AG04449 (cell line): ENCODE data around the gene SDF4.

Experiments used
- CTCF ChIA-PET: fragments of 350-600 bp; formaldehyde crosslinking; extraction: SDS; loops from one replicate; lab custom pipeline; 2021; ENCODE audit warnings: antibody characterized with exemption; lab: Yijun Ruan, JAX
- POLR2A ChIA-PET: fragments of 400-600, 350-600 bp; formaldehyde crosslinking; extraction: SDS; loops from one replicate; lab custom pipeline; 2020; ENCODE audit warnings: antibody characterized with exemption, inconsistent platforms; lab: Yijun Ruan, JAX
- DNase-seq: peaks from one replicate; pipeline ENCODE4 v3.0.0-alpha.2; 2010; ENCODE audit warnings: low read depth, low spot score
- H3K4me3 ChIP-seq: 2 replicates; pipeline ENCODE4 v1.5.1; 2011; ENCODE audit warnings: low read depth, mild to moderate bottlenecking, control low read depth, low read length
- TF ChIP-seq, protein P1 (sequence below): IDR thresholded peaks from one replicate; pipeline ENCODE4 v1.5.1; 2011; ENCODE audit warnings: mild to moderate bottlenecking, moderate library complexity, low read length, control low read depth, inconsistent platforms; ENCODE audit not compliant: insufficient read depth; ENCODE audit errors: missing control alignments

The SDF4 gene

DNA sequence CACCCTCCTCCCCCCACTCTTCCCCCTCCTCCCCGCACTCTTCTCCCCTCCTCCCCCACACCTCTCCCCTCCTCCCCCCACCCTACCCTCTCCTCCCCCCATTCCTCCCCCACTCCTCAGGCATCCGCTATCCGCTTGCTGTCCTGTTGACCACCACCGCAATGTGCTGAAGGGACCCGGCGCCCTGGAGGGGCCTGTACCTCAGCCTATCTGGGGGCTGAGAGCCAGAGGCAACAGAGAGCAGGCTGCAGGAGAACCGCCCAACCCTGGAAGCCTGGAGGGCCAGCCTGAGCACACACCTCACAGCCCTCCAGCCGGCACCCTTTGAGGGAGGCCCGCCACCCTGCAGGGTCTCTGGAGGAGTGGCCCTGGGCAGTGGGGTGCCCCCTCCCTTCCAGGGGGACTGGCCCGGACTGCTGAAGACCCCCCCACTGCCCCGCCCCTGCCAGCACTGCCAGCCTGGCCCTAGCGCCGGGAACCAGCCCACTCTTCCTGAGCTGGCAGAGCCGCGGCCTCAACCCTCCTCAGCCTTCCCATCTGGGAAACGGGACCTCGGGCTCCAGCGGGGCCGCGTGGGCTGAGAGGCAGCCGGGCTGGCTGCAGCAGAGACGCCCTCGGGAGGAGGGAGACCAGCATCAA is 13.5 kb upstream of the SDF4 start:
- DNase-seq = no peak
- ChIA-PET CTCF (no interaction called here), POLR2A (no interaction called here)
- H3K4me3 ChIP-seq = no peak overlapping the region
- TF ChIP-seq, protein P1, sequence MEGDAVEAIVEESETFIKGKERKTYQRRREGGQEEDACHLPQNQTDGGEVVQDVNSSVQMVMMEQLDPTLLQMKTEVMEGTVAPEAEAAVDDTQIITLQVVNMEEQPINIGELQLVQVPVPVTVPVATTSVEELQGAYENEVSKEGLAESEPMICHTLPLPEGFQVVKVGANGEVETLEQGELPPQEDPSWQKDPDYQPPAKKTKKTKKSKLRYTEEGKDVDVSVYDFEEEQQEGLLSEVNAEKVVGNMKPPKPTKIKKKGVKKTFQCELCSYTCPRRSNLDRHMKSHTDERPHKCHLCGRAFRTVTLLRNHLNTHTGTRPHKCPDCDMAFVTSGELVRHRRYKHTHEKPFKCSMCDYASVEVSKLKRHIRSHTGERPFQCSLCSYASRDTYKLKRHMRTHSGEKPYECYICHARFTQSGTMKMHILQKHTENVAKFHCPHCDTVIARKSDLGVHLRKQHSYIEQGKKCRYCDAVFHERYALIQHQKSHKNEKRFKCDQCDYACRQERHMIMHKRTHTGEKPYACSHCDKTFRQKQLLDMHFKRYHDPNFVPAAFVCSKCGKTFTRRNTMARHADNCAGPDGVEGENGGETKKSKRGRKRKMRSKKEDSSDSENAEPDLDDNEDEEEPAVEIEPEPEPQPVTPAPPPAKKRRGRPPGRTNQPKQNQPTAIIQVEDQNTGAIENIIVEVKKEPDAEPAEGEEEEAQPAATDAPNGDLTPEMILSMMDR = no peak

- TF ChIP-seq, protein P1 = no peak
- POLR2A ChIA-PET = no interaction called here
Measured at GRCh38 chr1:1244192-1244811, 12.5 kb upstream of the SDF4 start.

GRCh38 chr1:1243807-1244191 is 12.0 kb upstream of the SDF4 start:
- no peak overlapping the region for H3K4me3 ChIP-seq
- TF ChIP-seq, protein P1 = no peak
- no peak for DNase-seq
- CTCF ChIA-PET = interaction anchor here (1.4 kb wide), 1 partner anchor 122 kb away, joined by 5 read pairs; no protein-coding TSS in a partner anchor
- POLR2A ChIA-PET = no interaction called here

More at GRCh38 chr1:1244192-1244811, 12.5 kb upstream of the SDF4 start:
- no peak overlapping the region for H3K4me3 ChIP-seq
- no peak for DNase-seq
- CTCF ChIA-PET = interaction anchor here (1.4 kb wide), 1 partner anchor 123 kb away, joined by 5 read pairs; no protein-coding TSS in a partner anchor

GRCh38 chr1:1243266-1243660 is 11.5 kb upstream of the SDF4 start:
- DNase-seq = no peak
- no peak overlapping the region for H3K4me3 ChIP-seq
- POLR2A ChIA-PET = no interaction called here
- CTCF ChIA-PET = interaction anchor here (1.4 kb wide), 1 partner anchor 122 kb away, joined by 5 read pairs; no protein-coding TSS in a partner anchor
- TF ChIP-seq, protein P1 = no peak

- TF ChIP-seq, protein P1 = no peak
- no peak overlapping the region for H3K4me3 ChIP-seq
- ChIA-PET POLR2A (no interaction called here), CTCF (interaction anchor here (1.1 kb wide), 1 partner anchor 120 kb away, joined by 5 read pairs; no protein-coding TSS in a partner anchor)
- DNase-seq = no peak
Measured at GRCh38 chr1:1242461-1243265, 10.9 kb upstream of the SDF4 start.
